MM.1S (cell line): ENCODE data around the gene FRMPD2.

ENCODE experiments used
- DNase-seq: peaks from one replicate; pipeline ENCODE4 v3.0.0-alpha.2; 2015
- H2AFZ ChIP-seq: fragments of 300-600 bp; sonication (generic); 2 replicates; pipeline ENCODE4 v1.6.0; 2016; ENCODE audit warnings: antibody characterized with exemption, low read length
- H3F3A ChIP-seq: fragments of 300-600 bp; sonication (generic); 2 replicates; pipeline ENCODE4 v1.6.1; 2016; ENCODE audit warnings: mild to moderate bottlenecking, antibody characterized with exemption, low read length, moderate library complexity, mixed read lengths; ENCODE audit not compliant: insufficient read depth
- H3K27ac ChIP-seq: fragments of 300-600 bp; sonication (generic); 2 replicates; pipeline ENCODE4 v1.5.1; 2016; ENCODE audit warnings: mild to moderate bottlenecking, low read length
- H3K27me3 ChIP-seq: fragments of 300-600 bp; sonication (generic); replicated peaks from 2 replicates; pipeline ENCODE4 v1.6.0; 2016; ENCODE audit warnings: low read length; ENCODE audit not compliant: insufficient read depth
- H3K36me3 ChIP-seq: fragments of 300-600 bp; sonication (generic); replicated peaks from 2 replicates; pipeline ENCODE4 v1.6.1; 2016; ENCODE audit warnings: mild to moderate bottlenecking, low read length, mixed read lengths; ENCODE audit not compliant: insufficient read depth
- H3K4me1 ChIP-seq: fragments of 300-600 bp; sonication (generic); 2 replicates; pipeline ENCODE4 v1.6.1; 2016; ENCODE audit warnings: low read length, mixed read lengths
- H3K4me2 ChIP-seq: fragments of 300-600 bp; sonication (generic); 2 replicates; pipeline ENCODE4 v1.6.0; 2016; ENCODE audit warnings: low read depth, low read length
- H3K4me3 ChIP-seq: fragments of 300-600 bp; sonication (generic); 2 replicates; pipeline ENCODE4 v1.5.1; 2016; ENCODE audit warnings: low read length, mixed read lengths
- H3K79me2 ChIP-seq: fragments of 300-600 bp; sonication (generic); 2 replicates; pipeline ENCODE4 v1.6.1; 2016; ENCODE audit warnings: mixed run types, low read length, mixed read lengths
- H3K9ac ChIP-seq: fragments of 300-600 bp; sonication (generic); 2 replicates; pipeline ENCODE4 v1.6.1; 2016; ENCODE audit warnings: low read length, mixed read lengths
- H3K9me2 ChIP-seq: fragments of 300-600 bp; sonication (generic); replicated peaks from 2 replicates; pipeline ENCODE4 v1.6.1; 2016; ENCODE audit warnings: mild to moderate bottlenecking, low read length, mixed read lengths; ENCODE audit not compliant: insufficient read depth
- H3K9me3 ChIP-seq: fragments of 300-600 bp; sonication (generic); replicated peaks from 2 replicates; pipeline ENCODE4 v1.6.1; 2016; ENCODE audit warnings: mild to moderate bottlenecking, low read length, mixed read lengths; ENCODE audit not compliant: insufficient read depth
- H4K20me1 ChIP-seq: fragments of 300-600 bp; sonication (generic); 2 replicates; pipeline ENCODE4 v1.6.1; 2016; ENCODE audit warnings: mild to moderate bottlenecking, low read length, moderate library complexity, mixed read lengths; ENCODE audit not compliant: insufficient read depth
- EZH2 ChIP-seq: fragments of 300-600 bp; sonication (generic); optimal IDR thresholded peaks from 2 replicates; pipeline ENCODE3; 2017; ENCODE audit warnings: low read depth, mild to moderate bottlenecking, antibody characterized with exemption, low read length, mixed read lengths
- EZH2phosphoT487 ChIP-seq: fragments of 300-600 bp; sonication (generic); IDR thresholded peaks from 2 replicates; pipeline ENCODE4 v1.6.1; 2018; ENCODE audit warnings: antibody characterized with exemption, low read length
- TF ChIP-seq, protein P1 (sequence below): fragments of 300-600 bp; sonication (generic); IDR thresholded peaks from 2 replicates; pipeline ENCODE4 v1.5.1; 2016; ENCODE audit warnings: antibody characterized with exemption, low read length, mixed read lengths

FRMPD2 gene

DNA sequence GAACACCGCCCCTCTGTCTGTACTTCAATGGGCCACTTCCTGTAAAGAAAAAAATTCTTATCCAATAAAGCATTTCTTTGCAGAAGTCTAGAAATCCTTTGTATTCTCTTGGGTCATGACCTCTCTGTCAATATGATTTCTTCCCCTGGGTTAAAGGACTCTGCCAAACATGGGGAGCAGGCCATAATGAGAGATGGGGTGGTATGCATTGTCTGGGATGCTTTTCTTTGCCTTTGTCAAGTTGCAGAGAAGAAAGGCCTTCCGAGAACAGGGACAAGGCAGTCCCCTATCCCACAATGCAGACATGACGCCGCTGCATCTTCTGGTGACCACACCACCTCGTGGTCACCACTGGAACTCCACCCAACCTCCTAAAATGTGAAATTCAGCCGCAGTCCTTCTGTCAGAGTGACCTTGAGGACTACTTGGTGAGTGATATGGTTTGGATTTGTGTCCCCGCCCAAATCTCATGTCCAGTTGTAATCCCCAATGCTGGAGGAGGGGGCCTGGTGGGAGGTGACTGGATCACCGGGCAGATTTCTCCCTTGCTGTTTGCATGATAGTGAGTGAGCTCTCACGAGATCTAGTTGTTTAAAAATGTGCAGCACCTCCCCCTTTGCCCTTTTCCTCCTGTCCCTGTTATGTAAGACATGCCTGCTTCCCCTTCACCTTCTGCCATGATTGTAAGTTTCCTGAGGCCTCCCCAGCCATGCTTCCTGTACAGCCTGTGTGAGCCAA is 15.2 kb upstream of the FRMPD2 start:
- H3K27ac ChIP-seq: no peak overlapping the region
- no peak overlapping the region for H2AFZ ChIP-seq

DNA sequence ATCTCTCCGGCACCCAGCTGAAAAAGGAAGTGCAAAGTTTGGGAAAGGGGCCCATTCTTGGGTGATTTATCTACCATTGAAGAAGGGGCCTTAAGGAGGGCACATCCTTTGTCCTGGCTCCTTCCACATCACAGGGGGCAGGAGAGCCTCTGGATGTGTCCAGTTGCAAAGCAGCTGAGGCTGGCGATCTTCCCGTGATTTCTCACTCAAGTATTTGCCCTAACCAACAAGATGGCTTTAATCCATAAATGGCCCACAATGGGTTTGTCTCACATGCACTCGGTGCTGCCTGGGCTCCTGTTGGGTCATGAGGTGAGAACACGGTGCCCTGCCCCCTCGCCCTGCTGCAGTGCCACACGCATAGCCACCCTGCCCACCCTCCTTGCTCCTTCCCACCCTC is 14.2 kb upstream of the FRMPD2 start:
- H3K79me2 ChIP-seq: no peaks in the 10 kb centered on the region
- no peaks in the 10 kb centered on the region for H3K27me3 ChIP-seq
- no peaks in the 10 kb centered on the region for H3K9me3 ChIP-seq
- H4K20me1 ChIP-seq: no peaks in the 10 kb centered on the region
- no peak for DNase-seq
- TF ChIP-seq EZH2: no peak
- no peak for TF ChIP-seq EZH2phosphoT487
- TF ChIP-seq, protein P1, sequence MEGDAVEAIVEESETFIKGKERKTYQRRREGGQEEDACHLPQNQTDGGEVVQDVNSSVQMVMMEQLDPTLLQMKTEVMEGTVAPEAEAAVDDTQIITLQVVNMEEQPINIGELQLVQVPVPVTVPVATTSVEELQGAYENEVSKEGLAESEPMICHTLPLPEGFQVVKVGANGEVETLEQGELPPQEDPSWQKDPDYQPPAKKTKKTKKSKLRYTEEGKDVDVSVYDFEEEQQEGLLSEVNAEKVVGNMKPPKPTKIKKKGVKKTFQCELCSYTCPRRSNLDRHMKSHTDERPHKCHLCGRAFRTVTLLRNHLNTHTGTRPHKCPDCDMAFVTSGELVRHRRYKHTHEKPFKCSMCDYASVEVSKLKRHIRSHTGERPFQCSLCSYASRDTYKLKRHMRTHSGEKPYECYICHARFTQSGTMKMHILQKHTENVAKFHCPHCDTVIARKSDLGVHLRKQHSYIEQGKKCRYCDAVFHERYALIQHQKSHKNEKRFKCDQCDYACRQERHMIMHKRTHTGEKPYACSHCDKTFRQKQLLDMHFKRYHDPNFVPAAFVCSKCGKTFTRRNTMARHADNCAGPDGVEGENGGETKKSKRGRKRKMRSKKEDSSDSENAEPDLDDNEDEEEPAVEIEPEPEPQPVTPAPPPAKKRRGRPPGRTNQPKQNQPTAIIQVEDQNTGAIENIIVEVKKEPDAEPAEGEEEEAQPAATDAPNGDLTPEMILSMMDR: no peak
- H3K4me1 ChIP-seq: no peaks in the 10 kb centered on the region
- no peak overlapping the region for H3K9ac ChIP-seq
- no peak overlapping the region for H3K4me3 ChIP-seq
- H3K36me3 ChIP-seq: no peaks in the 10 kb centered on the region
- no peaks in the 10 kb centered on the region for H3K9me2 ChIP-seq
- no peak overlapping the region for H2AFZ ChIP-seq
- H3K27ac ChIP-seq: no peak overlapping the region
- no peaks in the 10 kb centered on the region for H3F3A ChIP-seq
- no peak overlapping the region for H3K4me2 ChIP-seq

More for the DNA sequence above, 15.2 kb upstream of the FRMPD2 start:
- Histone ChIP-seq H3F3A (no peaks in the 10 kb centered on the region), H3K4me1 (no peaks in the 10 kb centered on the region), H3K4me3 (no peak overlapping the region), H3K9me2 (no peaks in the 10 kb centered on the region), H3K79me2 (no peaks in the 10 kb centered on the region), H3K36me3 (no peaks in the 10 kb centered on the region), H3K9ac (no peak overlapping the region), H3K9me3 (no peaks in the 10 kb centered on the region), H3K4me2 (no peak overlapping the region), H3K27me3 (no peaks in the 10 kb centered on the region), H4K20me1 (no peaks in the 10 kb centered on the region)
- TF ChIP-seq, protein P1: peak; percentile 79
- TF ChIP-seq EZH2phosphoT487: no peak
- peak; percentile 46 for DNase-seq

DNA sequence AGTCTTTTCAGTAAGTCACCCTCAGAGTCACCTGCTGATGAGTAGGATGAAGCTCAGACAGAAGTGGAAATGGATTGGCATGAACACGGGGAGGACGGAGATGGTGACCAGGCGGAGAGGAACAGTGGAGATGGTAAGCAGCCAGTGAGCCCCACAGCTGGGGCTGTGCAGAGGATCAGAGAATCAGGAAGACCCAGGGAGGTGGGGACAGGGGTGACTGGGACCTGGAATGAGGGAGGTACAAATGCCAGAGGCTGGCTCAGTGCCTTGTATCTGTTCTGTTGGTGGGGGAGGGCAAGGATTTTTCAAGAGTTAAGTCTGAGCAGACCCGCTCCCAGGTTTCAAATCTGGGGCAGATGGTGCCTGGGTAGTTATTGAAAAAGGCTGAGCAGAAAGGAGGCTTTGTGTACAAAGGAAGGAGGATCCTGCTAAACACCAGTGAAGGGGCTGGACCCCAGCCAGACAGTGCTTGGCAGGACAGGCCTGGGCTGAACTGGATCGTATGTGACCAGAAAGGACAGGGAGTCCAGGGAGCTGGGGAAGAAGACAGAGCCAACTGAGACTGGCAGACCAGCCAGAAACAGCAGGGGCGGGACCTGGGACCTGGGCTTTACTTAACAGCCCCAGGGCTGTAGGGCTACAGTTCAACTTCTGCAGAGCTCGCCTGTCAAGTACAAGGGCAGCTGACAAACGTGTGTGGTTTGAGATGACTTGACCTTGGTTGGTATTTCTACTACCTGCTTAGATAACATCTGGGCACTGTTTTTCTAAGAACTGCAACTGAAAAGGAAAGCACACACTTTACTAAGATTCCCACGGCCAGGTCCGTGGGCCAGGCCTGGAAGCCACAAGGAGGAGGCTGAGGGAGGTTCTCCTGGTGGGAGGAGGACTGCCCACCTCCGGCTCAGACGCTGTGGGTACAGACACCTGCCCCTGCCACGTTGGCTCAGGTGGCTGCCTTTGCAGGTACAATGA is 13.2 kb upstream of the FRMPD2 start:
- H3K27me3 ChIP-seq: no peaks in the 10 kb centered on the region
- no peaks in the 10 kb centered on the region for H3K79me2 ChIP-seq

More for the DNA sequence above, 13.2 kb upstream of the FRMPD2 start:
- Histone ChIP-seq H3F3A (no peaks in the 10 kb centered on the region), H3K27ac (no peak overlapping the region), H2AFZ (0 out of 2 replicates have a peak overlapping the region, but pooled peaks have one; percentile 18), H3K9me2 (no peaks in the 10 kb centered on the region), H3K4me1 (peaks cover 8% of the 10 kb centered on the region; the same call in 1 of the 2 replicates), H3K4me3 (no peak overlapping the region), H3K9ac (no peak overlapping the region), H3K4me2 (no peak overlapping the region), H3K9me3 (no peaks in the 10 kb centered on the region), H4K20me1 (no peaks in the 10 kb centered on the region), H3K36me3 (no peaks in the 10 kb centered on the region)
- DNase-seq: no peak
- TF ChIP-seq EZH2phosphoT487 (no peak), EZH2 (no peak)
- TF ChIP-seq, protein P1: no peak
